Astrocyte of the hippocampus (primary cell): Measurements from ENCODE around the gene SND1.

Experiments used
- DNase-seq: peaks from one replicate; pipeline ENCODE4 v3.0.0; 2011; ENCODE audit warnings: low read depth, low spot score

SND1 gene

GRCh38 chr7:127683776-127684681, 32.0 kb downstream of the SND1 start:
- DNase-seq = no peak

GRCh38 chr7:127689194-127689772, 37.3 kb downstream of the SND1 start:
- DNase-seq = no peak

- DNase-seq = no peak
These were observed 38.3 kb downstream of the SND1 start for GRCh38 chr7:127690337-127690736.

- no peak for DNase-seq
These were observed 38.8 kb downstream of the SND1 start for GRCh38 chr7:127690806-127691205.

- DNase-seq = no peak
These were observed 40.2 kb downstream of the SND1 start for GRCh38 chr7:127692200-127692599.

GRCh38 chr7:127699853-127700252, 47.9 kb downstream of the SND1 start:
- no peak for DNase-seq

- no peak for DNase-seq
These were observed 50.2 kb downstream of the SND1 start for GRCh38 chr7:127702052-127702652.

GRCh38 chr7:127702938-127703337, 50.9 kb downstream of the SND1 start:
- no peak for DNase-seq

- no peak for DNase-seq
These were observed 52.2 kb downstream of the SND1 start for GRCh38 chr7:127704211-127704610.

GRCh38 chr7:127705461-127705959, 53.5 kb downstream of the SND1 start:
- DNase-seq = no peak

- no peak for DNase-seq
These were observed 54.8 kb downstream of the SND1 start for GRCh38 chr7:127706766-127707165.

GRCh38 chr7:127708201-127708600, 56.2 kb downstream of the SND1 start:
- DNase-seq = no peak

GRCh38 chr7:127708788-127709187, 56.8 kb downstream of the SND1 start:
- DNase-seq = peak; percentile 90

GRCh38 chr7:127710635-127711034, 58.6 kb downstream of the SND1 start:
- no peak for DNase-seq

GRCh38 chr7:127711872-127712271, 59.9 kb downstream of the SND1 start:
- DNase-seq = no peak

- no peak for DNase-seq
These were observed 61.0 kb downstream of the SND1 start for GRCh38 chr7:127713006-127713405.

- no peak for DNase-seq
These were observed 61.8 kb downstream of the SND1 start for GRCh38 chr7:127713758-127714157.

- DNase-seq = no peak
These were observed 63.3 kb downstream of the SND1 start for GRCh38 chr7:127715272-127715671.

GRCh38 chr7:127715901-127716300, 63.9 kb downstream of the SND1 start:
- no peak for DNase-seq

GRCh38 chr7:127717502-127718339, 65.7 kb downstream of the SND1 start:
- DNase-seq = peak; percentile 24

GRCh38 chr7:127718340-127718679, 66.3 kb downstream of the SND1 start:
- no peak for DNase-seq

- no peak for DNase-seq
These were observed 74.5 kb downstream of the SND1 start for GRCh38 chr7:127726476-127726875.
